Measurements from ENCODE around the gene ARHGEF10L.
"Not testable (repeated sequence)": the region's sequence is repeated elsewhere in the genome, so short reads cannot be mapped to it uniquely, and the experiment has no call there.

The ARHGEF10L gene

DNA sequence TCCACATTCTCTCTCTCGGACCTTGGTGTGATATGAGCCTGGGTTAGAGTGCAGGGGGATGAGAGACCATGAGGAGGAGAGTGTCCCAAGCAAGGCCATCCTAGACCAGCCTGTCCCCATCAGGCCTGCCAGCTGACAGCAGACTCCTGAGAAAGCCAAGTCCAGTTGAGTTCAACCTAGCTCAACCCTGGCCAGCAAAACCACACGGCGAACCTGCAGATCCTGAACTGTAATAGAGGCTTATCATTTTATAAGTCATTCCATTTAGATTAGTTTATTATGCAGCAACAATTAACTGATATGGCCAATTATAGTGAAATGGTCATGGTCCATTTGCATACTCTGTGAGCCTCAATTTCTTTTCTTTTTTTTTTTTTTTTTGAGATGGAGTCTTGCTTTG is 36.4 kb upstream of the ARHGEF10L start:
- no peak for TF ChIP-seq Cebpa-rat (IDR thresholded peaks at IDR 0.05)
- Histone ChIP-seq H3K9me3 (replicated peaks in 1 of 11) (no peaks in the 10 kb centered on the region), H3K36me3 (no peaks in the 10 kb centered on the region), H3K4me3 (no peak overlapping the region), H3K27me3 (no peaks in the 10 kb centered on the region), H3K4me1 (peaks cover 6 to 20% (median 12%) of the 10 kb centered on the region in 10 experiments; a peak in 17 of 20 replicates), H3K4me2 (peak overlapping the region in 10 of 11 experiments; percentile 13 to 74 (median 49); a peak in 17 of 22 replicates), H3K27ac (no peak overlapping the region), H4K20me1 (no peaks in the 10 kb centered on the region), H3K9ac (no peak overlapping the region)

DNA sequence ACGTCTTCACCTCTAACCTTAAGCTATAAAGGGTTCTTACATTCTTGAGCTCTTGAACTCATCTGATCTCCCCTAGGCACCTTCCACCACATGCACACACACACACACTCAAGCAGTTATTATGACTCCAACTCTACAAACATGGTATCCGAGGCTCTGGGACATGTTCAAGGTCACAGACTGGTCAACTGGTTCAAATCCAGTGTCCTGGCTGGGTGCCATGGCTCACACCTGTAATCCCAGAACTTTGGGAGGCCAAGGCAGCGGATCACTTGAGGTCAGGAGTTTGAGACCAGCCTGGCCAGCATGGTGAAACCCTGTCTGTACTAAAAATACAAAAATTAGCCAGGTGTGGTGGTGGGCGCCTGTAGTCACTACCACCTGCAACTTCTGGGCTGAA is 32.3 kb upstream of the ARHGEF10L start:
- H3K4me2 ChIP-seq; H4K20me1 ChIP-seq; H3K27me3 ChIP-seq; H3K4me3 ChIP-seq; H3K9ac ChIP-seq; H3K27ac ChIP-seq; H3K9me3 ChIP-seq (replicated peaks in 1 of 11); H3K36me3 ChIP-seq: not testable (repeated sequence)
- peaks cover 6 to 25% (median 22%) of the 10 kb centered on the region in 10 experiments; a peak in 18 of 20 replicates for H3K4me1 ChIP-seq

GRCh38 chr1:17507915-17508314 is 31.6 kb upstream of the ARHGEF10L start:
- H3K9me3 ChIP-seq (replicated peaks in 1 of 11) = no peaks in the 10 kb centered on the region
- no peak overlapping the region for H3K27ac ChIP-seq
- no peaks in the 10 kb centered on the region for H3K36me3 ChIP-seq
- peaks cover under 1 to 18% (median 15%) of the 10 kb centered on the region in 10 experiments; a peak in 18 of 20 replicates for H3K4me1 ChIP-seq
- H3K9ac ChIP-seq = no peak overlapping the region
- H3K4me3 ChIP-seq = no peak overlapping the region
- H4K20me1 ChIP-seq = no peaks in the 10 kb centered on the region; a peak in 1 of 22 replicates
- H3K4me2 ChIP-seq = no peak overlapping the region
- H3K27me3 ChIP-seq = no peaks in the 10 kb centered on the region
- no peak for TF ChIP-seq Cebpa-rat (IDR thresholded peaks at IDR 0.05)

DNA sequence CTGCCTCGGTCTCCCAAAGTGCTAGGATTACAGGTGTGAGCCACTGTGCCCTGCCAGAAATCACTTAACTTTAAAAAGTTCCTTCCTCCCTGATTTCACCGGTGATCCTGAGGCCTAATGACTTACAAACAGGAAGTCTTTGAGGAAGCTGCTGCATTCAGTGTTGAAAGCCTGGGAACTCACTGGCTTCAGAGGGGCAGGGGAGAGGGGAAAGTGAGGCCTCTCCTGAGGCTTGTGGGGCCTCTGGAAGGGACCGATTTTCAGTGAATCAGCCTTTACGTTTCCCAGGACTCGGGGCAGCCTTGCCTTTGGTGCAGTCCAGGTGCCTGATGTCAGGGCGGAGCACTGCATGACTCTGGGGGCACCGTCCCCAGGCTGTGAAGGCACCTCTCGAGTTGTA is 30.1 kb upstream of the ARHGEF10L start:
- no peaks in the 10 kb centered on the region for H3K27me3 ChIP-seq
- H3K4me2 ChIP-seq = peak overlapping the region in 9 of 11 experiments; percentile 26 to 80 (median 51); a peak in 17 of 22 replicates
- no peaks in the 10 kb centered on the region for H3K9me3 ChIP-seq (replicated peaks in 1 of 11)

GRCh38 chr1:17510138-17510537 is 29.4 kb upstream of the ARHGEF10L start:
- no peaks in the 10 kb centered on the region for H3K9me3 ChIP-seq (replicated peaks in 1 of 11)
- H3K27ac ChIP-seq = peak overlapping the region in 1 of 11 experiments; percentile 38; a peak in 1 of 22 replicates
- TF ChIP-seq Cebpa-rat (IDR thresholded peaks at IDR 0.05) = no peak
- H3K36me3 ChIP-seq = no peaks in the 10 kb centered on the region
- no peak overlapping the region for H3K9ac ChIP-seq
- no peaks in the 10 kb centered on the region; a peak in 1 of 22 replicates for H4K20me1 ChIP-seq
- H3K4me1 ChIP-seq = peaks cover 0 to 15% (median 12%) of the 10 kb centered on the region in 10 experiments; a peak in 17 of 20 replicates
- peak overlapping the region in 3 of 11 experiments; percentile 33 to 80 (median 71); a peak in 2 of 22 replicates for H3K4me2 ChIP-seq
- H3K27me3 ChIP-seq = no peaks in the 10 kb centered on the region
- no peak overlapping the region for H3K4me3 ChIP-seq

More for the DNA sequence above, 30.1 kb upstream of the ARHGEF10L start:
- Histone ChIP-seq H3K4me1 (peaks cover 0 to 15% (median 12%) of the 10 kb centered on the region in 10 experiments; a peak in 17 of 20 replicates), H3K4me3 (no peak overlapping the region), H4K20me1 (no peaks in the 10 kb centered on the region; a peak in 1 of 22 replicates), H3K36me3 (no peaks in the 10 kb centered on the region), H3K27ac (peak overlapping the region in 9 of 11 experiments; percentile 2 to 68 (median 38); a peak in 10 of 22 replicates), H3K9ac (peak overlapping the region in 9 of 11 experiments; percentile 1 to 52 (median 32); a peak in 9 of 22 replicates)
- TF ChIP-seq Cebpa-rat (IDR thresholded peaks at IDR 0.05) = no peak

DNA sequence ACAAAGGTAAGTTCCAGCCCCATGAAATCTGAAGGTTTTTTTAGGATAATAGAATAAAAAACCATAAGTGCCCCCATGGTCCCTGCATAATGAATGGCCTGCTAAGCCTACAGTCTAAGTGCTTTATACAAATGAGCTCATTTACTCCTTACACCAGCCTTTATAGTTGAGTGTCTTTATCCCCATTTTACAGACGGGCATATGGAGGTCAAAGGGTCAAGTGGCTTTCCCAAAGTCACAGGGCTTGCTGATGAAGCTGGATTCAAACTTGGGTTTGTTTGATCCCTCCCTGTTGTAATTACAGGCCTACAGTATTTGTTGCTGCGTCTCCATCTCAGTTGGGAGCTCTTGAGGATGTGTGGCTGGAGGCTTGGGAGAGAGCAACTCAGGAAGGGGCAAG is 28.3 kb upstream of the ARHGEF10L start:
- Histone ChIP-seq H3K36me3 (no peaks in the 10 kb centered on the region), H4K20me1 (no peaks in the 10 kb centered on the region; a peak in 1 of 22 replicates), H3K4me3 (no peak overlapping the region), H3K4me2 (no peak overlapping the region), H3K4me1 (peaks cover 0 to 23% (median 19%) of the 10 kb centered on the region in 10 experiments; a peak in 17 of 20 replicates), H3K27me3 (no peaks in the 10 kb centered on the region), H3K9me3 (replicated peaks in 1 of 11) (no peaks in the 10 kb centered on the region), H3K27ac (no peak overlapping the region), H3K9ac (no peak overlapping the region)
- TF ChIP-seq Cebpa-rat (IDR thresholded peaks at IDR 0.05) = no peak

GRCh38 chr1:17513131-17513530 is 26.4 kb upstream of the ARHGEF10L start:
- H3K4me1 ChIP-seq = peaks cover 0 to 31% (median 23%) of the 10 kb centered on the region in 10 experiments; a peak in 17 of 20 replicates
- H3K27ac ChIP-seq = no peak overlapping the region
- H3K4me2 ChIP-seq = no peak overlapping the region
- no peaks in the 10 kb centered on the region; a peak in 1 of 22 replicates for H4K20me1 ChIP-seq
- no peak for TF ChIP-seq Cebpa-rat (IDR thresholded peaks at IDR 0.05)
- H3K9me3 ChIP-seq (replicated peaks in 1 of 11) = no peaks in the 10 kb centered on the region
- no peak overlapping the region for H3K9ac ChIP-seq
- no peak overlapping the region for H3K4me3 ChIP-seq
- H3K36me3 ChIP-seq = no peaks in the 10 kb centered on the region
- no peaks in the 10 kb centered on the region for H3K27me3 ChIP-seq

- Histone ChIP-seq H3K4me3 (no peak overlapping the region), H3K4me1 (peaks cover 0 to 19% (median 12%) of the 10 kb centered on the region in 10 experiments; a peak in 16 of 20 replicates), H3K27me3 (no peaks in the 10 kb centered on the region), H3K36me3 (no peaks in the 10 kb centered on the region), H3K27ac (no peak overlapping the region), H3K9ac (no peak overlapping the region), H3K4me2 (no peak overlapping the region), H4K20me1 (no peaks in the 10 kb centered on the region), H3K9me3 (replicated peaks in 1 of 11) (no peaks in the 10 kb centered on the region)
- TF ChIP-seq Cebpa-rat (IDR thresholded peaks at IDR 0.05) = no peak
Observed at GRCh38 chr1:17514776-17515175, 24.7 kb upstream of the ARHGEF10L start.

GRCh38 chr1:17515902-17516301 is 23.6 kb upstream of the ARHGEF10L start:
- peaks cover 0 to 17% (median 10%) of the 10 kb centered on the region in 10 experiments; a peak in 12 of 20 replicates for H3K4me1 ChIP-seq
- H3K9me3 ChIP-seq (replicated peaks in 1 of 11) = no peaks in the 10 kb centered on the region
- H3K36me3 ChIP-seq = no peaks in the 10 kb centered on the region
- no peak overlapping the region for H3K4me3 ChIP-seq
- H3K9ac ChIP-seq = peak overlapping the region in 3 of 11 experiments; percentile 3 to 17 (median 11); a peak in 1 of 22 replicates
- no peaks in the 10 kb centered on the region for H3K27me3 ChIP-seq
- H4K20me1 ChIP-seq = no peaks in the 10 kb centered on the region
- H3K27ac ChIP-seq = peak overlapping the region in 4 of 11 experiments; percentile 9 to 35 (median 20); a peak in 3 of 22 replicates
- H3K4me2 ChIP-seq = peak overlapping the region in 5 of 11 experiments; percentile 35 to 83 (median 66); a peak in 11 of 22 replicates
- no peak for TF ChIP-seq Cebpa-rat (IDR thresholded peaks at IDR 0.05)
